Neural crest cell (in vitro differentiated cells): ENCODE measurements around the gene KHK. TPM values are rescaled to one million over a fixed set of nuclear protein-coding genes. Genes with fewer than 3 reads are reported as not detected.
"Not testable (repeated sequence)": the region's sequence is repeated elsewhere in the genome, so short reads cannot be mapped to it uniquely, and the experiment has no call there.

Experiments
- DNase-seq: peaks from one replicate; pipeline ENCODE4 v3.0.0; 2021; ENCODE audit warnings: low read depth, mixed read lengths, low spot score
- H3K27ac Mint-ChIP-seq: one replicate; pipeline ENCODE4 v1.8.0; 2021; ENCODE audit warnings: mild to moderate bottlenecking, mixed read lengths; ENCODE audit not compliant: unreplicated experiment
- H3K27me3 Mint-ChIP-seq: 2 replicates; pipeline ENCODE4 v1.8.0; 2021; ENCODE audit warnings: low read depth, mild to moderate bottlenecking, mixed read lengths
- H3K36me3 Mint-ChIP-seq: 2 replicates; pipeline ENCODE4 v1.8.0; 2021; ENCODE audit warnings: low read depth, mild to moderate bottlenecking, mixed read lengths
- H3K4me1 Mint-ChIP-seq: 2 replicates; pipeline ENCODE4 v1.8.0; 2021; ENCODE audit warnings: mixed read lengths
- H3K4me3 Mint-ChIP-seq: one replicate; pipeline ENCODE4 v1.8.0; 2021; ENCODE audit warnings: mild to moderate bottlenecking, mixed read lengths
- H3K9me3 Mint-ChIP-seq: 2 replicates; pipeline ENCODE4 v1.8.0; 2021; ENCODE audit warnings: mixed read lengths
- total RNA-seq: library from RNA; stranded (reverse); gene quantifications from 2 replicates; pipeline ENCODE4 v1.2.1, GENCODE V29; 2021
- TF ChIP-seq, protein P1 (sequence below): fragments of 200-600 bp; sonication (generic); conservative IDR thresholded peaks from 2 replicates; pipeline ENCODE4 v1.5.0; 2021; ENCODE audit warnings: antibody characterized with exemption, mild to moderate bottlenecking

The KHK gene
- total RNA-seq, 1 donor from 2014 or later = 10.0 TPM

- Mint-ChIP-seq H3K4me1 (peaks cover 45% of the 10 kb centered on the region), H3K36me3 (no peaks in the 10 kb centered on the region), H3K9me3 (no peaks in the 10 kb centered on the region), H3K4me3 (peak within 1 kb of the TSS; percentile 97), H3K27me3 (no peaks in the 10 kb centered on the region), H3K27ac (peak within 1 kb of the TSS; percentile 90)
- DNase-seq = peak; percentile 84
- TF ChIP-seq, protein P1, sequence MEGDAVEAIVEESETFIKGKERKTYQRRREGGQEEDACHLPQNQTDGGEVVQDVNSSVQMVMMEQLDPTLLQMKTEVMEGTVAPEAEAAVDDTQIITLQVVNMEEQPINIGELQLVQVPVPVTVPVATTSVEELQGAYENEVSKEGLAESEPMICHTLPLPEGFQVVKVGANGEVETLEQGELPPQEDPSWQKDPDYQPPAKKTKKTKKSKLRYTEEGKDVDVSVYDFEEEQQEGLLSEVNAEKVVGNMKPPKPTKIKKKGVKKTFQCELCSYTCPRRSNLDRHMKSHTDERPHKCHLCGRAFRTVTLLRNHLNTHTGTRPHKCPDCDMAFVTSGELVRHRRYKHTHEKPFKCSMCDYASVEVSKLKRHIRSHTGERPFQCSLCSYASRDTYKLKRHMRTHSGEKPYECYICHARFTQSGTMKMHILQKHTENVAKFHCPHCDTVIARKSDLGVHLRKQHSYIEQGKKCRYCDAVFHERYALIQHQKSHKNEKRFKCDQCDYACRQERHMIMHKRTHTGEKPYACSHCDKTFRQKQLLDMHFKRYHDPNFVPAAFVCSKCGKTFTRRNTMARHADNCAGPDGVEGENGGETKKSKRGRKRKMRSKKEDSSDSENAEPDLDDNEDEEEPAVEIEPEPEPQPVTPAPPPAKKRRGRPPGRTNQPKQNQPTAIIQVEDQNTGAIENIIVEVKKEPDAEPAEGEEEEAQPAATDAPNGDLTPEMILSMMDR = no peak
Measured at GRCh38 chr2:27071277-27071989, 15.1 kb upstream of the KHK start, which contains the start of gene OST4. TSS of gene OST4 (minus strand) at chr2:27071654.

DNA sequence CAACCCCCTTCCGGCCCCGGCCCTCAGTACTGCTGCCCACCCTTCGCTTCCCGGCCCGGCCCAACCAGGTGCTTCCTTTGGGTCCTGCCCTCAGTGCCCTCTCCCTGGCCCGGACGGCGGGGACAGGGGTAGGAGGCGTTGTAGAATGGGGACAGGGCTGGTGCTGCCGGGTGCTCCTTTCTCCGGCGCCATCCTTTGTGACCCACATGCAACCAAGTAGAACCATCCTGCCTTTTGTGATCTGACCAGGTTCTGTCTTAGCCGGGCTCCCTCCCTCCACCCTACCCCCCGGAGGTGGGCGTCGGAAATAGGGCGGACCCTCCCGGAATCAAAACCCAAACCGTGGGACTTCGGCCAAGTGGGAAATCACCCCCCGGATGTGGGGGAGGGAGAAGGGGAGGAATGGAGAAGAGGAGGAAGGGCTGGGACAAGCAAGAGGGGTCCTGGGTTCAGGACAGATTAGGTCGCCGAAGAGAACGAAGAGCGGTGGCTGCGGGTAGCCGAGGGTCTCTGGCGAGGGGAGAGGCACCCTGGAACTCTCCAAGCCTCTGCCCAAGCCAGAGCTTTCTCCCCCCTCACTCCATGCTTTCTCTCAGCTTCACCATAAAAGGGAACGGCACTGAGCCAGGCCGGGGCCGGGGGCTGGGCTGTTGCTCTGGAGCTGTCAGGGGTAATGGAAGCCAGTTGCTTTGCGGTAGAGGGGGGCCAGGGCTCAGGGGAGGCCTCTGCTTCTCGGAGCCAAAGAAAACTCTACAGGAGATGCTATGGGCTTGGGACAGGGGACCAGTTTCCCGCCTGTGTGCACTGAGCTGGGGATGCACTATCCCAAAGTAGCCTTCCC is 14.4 kb upstream of the KHK start:
- no peaks in the 10 kb centered on the region for H3K27me3 Mint-ChIP-seq
- TF ChIP-seq, protein P1 = no peak
- peaks cover 51% of the 10 kb centered on the region for H3K4me1 Mint-ChIP-seq
- no peaks in the 10 kb centered on the region for H3K36me3 Mint-ChIP-seq
- no peak for DNase-seq
- no peaks in the 10 kb centered on the region for H3K9me3 Mint-ChIP-seq
- H3K4me3 Mint-ChIP-seq = peak overlapping the region; percentile 91
- peak overlapping the region; percentile 73 for H3K27ac Mint-ChIP-seq

GRCh38 chr2:27072920-27073319 is 13.7 kb upstream of the KHK start:
- H3K4me3 Mint-ChIP-seq = peak overlapping the region; percentile 91
- H3K27me3 Mint-ChIP-seq = no peaks in the 10 kb centered on the region
- TF ChIP-seq, protein P1 = no peak
- peak overlapping the region; percentile 73 for H3K27ac Mint-ChIP-seq
- H3K4me1 Mint-ChIP-seq = peaks cover 57% of the 10 kb centered on the region
- no peaks in the 10 kb centered on the region for H3K36me3 Mint-ChIP-seq
- H3K9me3 Mint-ChIP-seq = no peaks in the 10 kb centered on the region
- DNase-seq = no peak

- TF ChIP-seq, protein P1 = no peak
- Mint-ChIP-seq H3K27ac (no peak overlapping the region), H3K36me3 (no peaks in the 10 kb centered on the region), H3K4me1 (peaks cover 66% of the 10 kb centered on the region), H3K4me3 (peak overlapping the region; percentile 32), H3K27me3 (no peaks in the 10 kb centered on the region), H3K9me3 (no peaks in the 10 kb centered on the region)
- DNase-seq = no peak
Measured at GRCh38 chr2:27073782-27074181, 12.8 kb upstream of the KHK start.

DNA sequence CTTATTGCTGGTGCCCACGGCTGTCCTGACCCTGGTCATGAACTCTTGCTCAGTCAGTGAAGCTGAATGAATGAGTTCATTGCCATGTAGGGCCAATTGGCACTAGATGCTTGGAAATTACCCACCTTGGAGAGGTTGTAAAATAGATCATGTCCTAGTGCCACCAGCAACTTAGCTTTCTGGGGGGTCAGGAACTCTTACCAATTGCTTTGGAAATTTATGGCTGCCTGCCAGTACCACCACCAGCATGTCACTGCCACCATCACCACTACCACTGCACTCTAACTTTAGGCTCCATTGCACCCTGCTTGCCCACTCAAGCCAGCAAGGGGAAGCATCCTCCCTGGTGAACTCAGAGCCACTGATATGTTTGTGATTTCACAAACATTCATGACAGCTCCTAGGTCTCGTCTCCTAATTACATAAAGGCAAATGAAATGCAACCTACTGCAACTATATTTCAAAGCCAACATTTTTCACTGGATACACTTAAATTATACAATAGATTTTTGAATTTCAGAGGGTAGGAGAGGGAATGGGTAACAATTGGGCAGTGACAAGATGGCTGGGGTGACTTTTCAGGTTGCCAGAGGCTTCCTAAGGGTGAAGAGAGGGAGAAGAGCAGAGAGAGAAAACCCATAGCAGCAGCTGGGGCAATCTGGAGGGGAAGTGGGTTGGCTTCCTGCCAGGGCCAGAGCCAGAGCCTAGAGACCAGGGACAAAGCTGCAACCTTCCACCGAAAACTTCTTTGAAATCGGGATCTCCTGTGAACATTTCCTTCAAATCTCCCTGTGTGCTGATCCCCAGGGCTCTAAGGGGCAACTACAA is 11.6 kb upstream of the KHK start:
- peak overlapping the region; percentile 45 for H3K27ac Mint-ChIP-seq
- H3K36me3 Mint-ChIP-seq = no peaks in the 10 kb centered on the region
- DNase-seq = no peak
- peaks cover 67% of the 10 kb centered on the region for H3K4me1 Mint-ChIP-seq
- peak overlapping the region; percentile 70 for H3K4me3 Mint-ChIP-seq
- H3K9me3 Mint-ChIP-seq = no peaks in the 10 kb centered on the region
- H3K27me3 Mint-ChIP-seq = no peaks in the 10 kb centered on the region
- TF ChIP-seq, protein P1 = no peak

GRCh38 chr2:27075566-27075871 is 11.1 kb upstream of the KHK start:
- H3K4me1 Mint-ChIP-seq = peaks cover 66% of the 10 kb centered on the region

More at GRCh38 chr2:27075566-27075871, 11.1 kb upstream of the KHK start:
- peak overlapping the region; percentile 43 for H3K27ac Mint-ChIP-seq
- not testable (repeated sequence) for H3K9me3 Mint-ChIP-seq, H3K27me3 Mint-ChIP-seq, H3K36me3 Mint-ChIP-seq, DNase-seq
- peak overlapping the region; percentile 70 for H3K4me3 Mint-ChIP-seq
